Immature natural killer cell (primary cell): ENCODE results near the gene SYNRG. TPM values are rescaled to one million over a fixed set of nuclear protein-coding genes. Genes with fewer than 3 reads are reported as not detected.

ENCODE experiments used
- DNase-seq, 3 donors: peaks; one replicate each; pipeline ENCODE4 v3.0.0; 2022; ENCODE audit warnings: mixed read lengths in 1 of 3
- H3K27ac Mint-ChIP-seq, 6 donors: one replicate each; pipeline ENCODE4 v1.8.0; 2020; ENCODE audit warnings: mixed read lengths in 6 of 6, mild to moderate bottlenecking in 5 of 6, inconsistent platforms in 4 of 6, moderate library complexity in 3 of 6
- H3K27me3 Mint-ChIP-seq, 3 donors: one replicate each; pipeline ENCODE4 v1.8.0; 2020 to 2021; ENCODE audit warnings: low read depth in 3 of 3, mild to moderate bottlenecking in 3 of 3, mixed read lengths in 3 of 3, moderate library complexity in 3 of 3, inconsistent platforms in 1 of 3
- H3K36me3 Mint-ChIP-seq, 3 donors: one replicate each; pipeline ENCODE4 v1.8.0; 2020; ENCODE audit warnings: mixed read lengths in 3 of 3, inconsistent platforms in 2 of 3, mild to moderate bottlenecking in 2 of 3
- H3K4me1 Mint-ChIP-seq, 2 donors: one replicate each; pipeline ENCODE4 v1.8.0; 2020; ENCODE audit warnings: inconsistent platforms in 2 of 2, mild to moderate bottlenecking in 2 of 2, mixed read lengths in 2 of 2, moderate library complexity in 1 of 2
- H3K4me3 Mint-ChIP-seq, 5 donors: one replicate each; pipeline ENCODE4 v1.8.0; 2020; ENCODE audit warnings: mild to moderate bottlenecking in 5 of 5, mixed read lengths in 5 of 5, inconsistent platforms in 3 of 5, moderate library complexity in 3 of 5
- H3K9me3 Mint-ChIP-seq, 6 donors: one replicate each; pipeline ENCODE4 v1.8.0; 2020; ENCODE audit warnings: mild to moderate bottlenecking in 6 of 6, mixed read lengths in 6 of 6, inconsistent platforms in 4 of 6, moderate library complexity in 3 of 6
- polyA plus RNA-seq, 3 donors: library from polyadenylated mRNA; unstranded; fragments of 300-500 nt; fragmentation: Illumina TruSeq; gene quantifications; one replicate each; pipeline ENCODE4 v1.2.3, GENCODE V29; 2021

Gene SYNRG
- polyA plus RNA-seq, 3 donors from 2014 or later, result 32.8 to 118 (median 58.7) TPM

DNA sequence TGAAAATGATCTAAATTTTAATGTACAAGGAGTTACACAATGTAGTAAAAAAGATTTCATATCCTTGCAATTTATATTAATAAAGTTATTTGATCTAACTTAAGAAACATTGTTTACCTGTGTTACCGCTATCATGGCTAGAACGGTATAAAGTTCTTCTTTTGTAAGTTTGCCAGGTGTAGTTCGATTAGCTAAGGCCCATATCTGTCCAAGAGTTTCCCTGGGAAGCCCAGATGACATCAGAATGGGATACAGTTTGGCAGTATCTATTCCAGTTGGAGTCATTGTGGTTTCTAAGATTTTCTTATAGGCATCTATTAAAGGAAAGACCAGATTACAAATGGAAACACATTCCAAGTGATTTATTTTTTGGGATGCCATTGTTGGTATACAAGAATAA, 37.5 kb downstream of the SYNRG start:
- Mint-ChIP-seq H3K9me3 (no peaks in the 10 kb centered on the region), H3K36me3 (peaks cover 34 to 54% (median 41%) of the 10 kb centered on the region in 3 donors)

DNA sequence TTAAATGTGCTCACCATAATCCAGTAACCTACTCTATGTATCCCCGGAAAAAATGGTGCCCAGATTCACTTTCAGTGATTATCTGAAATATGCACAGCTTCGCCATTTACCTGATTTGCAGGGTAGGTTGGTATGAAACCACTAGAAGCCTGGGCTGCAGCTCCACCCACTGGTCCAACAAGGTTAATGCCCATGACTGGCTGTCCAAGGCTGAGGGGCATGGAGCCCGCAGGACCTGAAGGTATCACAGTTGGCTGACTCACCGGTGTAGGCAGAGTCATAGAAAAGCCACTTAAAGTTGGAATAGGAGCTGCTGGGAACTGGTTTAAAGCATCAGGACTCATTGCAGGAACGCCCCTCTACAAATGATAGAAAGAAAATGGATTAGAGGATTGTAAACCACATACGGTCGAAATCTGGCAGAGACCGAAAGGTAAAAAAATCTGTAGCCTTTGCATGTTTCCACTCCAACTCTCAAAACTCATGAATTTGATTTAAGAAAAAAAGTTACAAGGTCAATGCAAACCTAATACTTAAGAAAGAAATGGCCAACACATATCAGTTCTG, 38.6 kb downstream of the SYNRG start:
- H3K36me3 Mint-ChIP-seq, result peaks cover 35 to 53% (median 43%) of the 10 kb centered on the region in 3 donors
- DNase-seq, result peak in 1 of 3 donors; percentile 2
- peaks cover 0 to 2% (median 0%) of the 10 kb centered on the region in 3 donors for H3K27me3 Mint-ChIP-seq
- no peak overlapping the region for H3K27ac Mint-ChIP-seq
- no peak overlapping the region for H3K4me3 Mint-ChIP-seq
- H3K9me3 Mint-ChIP-seq, result no peaks in the 10 kb centered on the region
- H3K4me1 Mint-ChIP-seq, result peaks cover 5 to 30% of the 10 kb centered on the region in 2 donors

More for the DNA sequence above, 37.5 kb downstream of the SYNRG start:
- H3K27me3 Mint-ChIP-seq, result peaks cover 0 to 2% (median 0%) of the 10 kb centered on the region in 3 donors
- H3K4me1 Mint-ChIP-seq, result peaks cover 5 to 29% of the 10 kb centered on the region in 2 donors
- DNase-seq, result no peak
- H3K27ac Mint-ChIP-seq, result peak overlapping the region in 1 of 6 donors; percentile 53
- H3K4me3 Mint-ChIP-seq, result no peak overlapping the region

DNA sequence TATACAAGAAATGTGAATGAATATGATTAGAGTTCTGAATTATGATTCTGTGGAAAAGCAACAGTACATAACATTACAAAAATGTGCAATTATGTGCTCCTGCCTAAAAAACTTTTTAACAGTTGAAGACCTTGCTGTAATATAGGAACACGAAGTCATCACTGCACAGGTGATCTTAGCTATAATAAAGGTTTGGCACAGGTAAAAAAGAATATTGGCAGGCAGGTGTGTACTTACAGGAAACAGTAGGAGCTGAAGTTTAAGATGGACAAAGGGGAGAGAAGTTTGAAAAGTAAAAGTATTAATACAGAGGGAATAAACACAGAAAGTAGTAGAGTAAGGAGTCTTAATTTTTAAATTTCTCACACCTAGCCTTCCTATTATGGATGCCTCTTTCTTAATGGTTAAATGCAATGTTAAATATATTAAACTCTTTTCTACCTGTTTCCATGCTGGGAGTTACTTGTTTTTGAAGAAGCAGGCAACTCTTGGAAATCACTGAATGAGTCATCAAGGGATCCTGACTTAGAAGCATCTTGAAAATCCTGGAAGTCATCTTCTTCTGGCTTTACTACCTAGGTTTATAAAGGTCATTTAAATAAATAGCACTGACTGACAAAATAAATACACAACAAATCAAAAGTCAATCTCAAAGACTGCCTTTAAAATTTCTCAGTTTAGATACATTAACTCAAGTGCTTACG, 40.7 kb downstream of the SYNRG start:
- no peak overlapping the region for H3K4me3 Mint-ChIP-seq
- no peaks in the 10 kb centered on the region for H3K9me3 Mint-ChIP-seq
- H3K36me3 Mint-ChIP-seq, result peaks cover 27 to 52% (median 36%) of the 10 kb centered on the region in 3 donors
- peaks cover 3 to 24% of the 10 kb centered on the region in 2 donors for H3K4me1 Mint-ChIP-seq
- H3K27ac Mint-ChIP-seq, result peak overlapping the region in 2 of 6 donors; percentile 16 to 83
- H3K27me3 Mint-ChIP-seq, result peaks cover 0 to 2% (median 0%) of the 10 kb centered on the region in 3 donors
- no peak for DNase-seq

DNA sequence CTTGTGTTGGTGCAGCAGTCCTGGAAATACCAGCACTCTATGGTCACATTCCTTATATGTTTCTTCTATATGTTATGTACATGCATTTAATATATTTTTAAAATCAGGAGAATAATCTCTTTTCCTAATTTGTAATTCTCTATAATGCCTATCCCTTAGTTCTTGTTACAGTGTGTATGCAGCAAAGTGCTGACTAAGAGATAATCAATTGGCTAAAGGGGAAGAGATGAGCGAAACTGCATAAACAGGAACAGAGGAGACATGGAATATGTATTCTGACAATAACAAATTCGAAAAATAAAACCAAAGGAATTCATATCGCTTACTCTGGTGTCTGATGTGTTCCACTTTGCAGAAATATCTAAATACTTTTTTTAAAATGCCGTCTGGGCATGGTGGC, 41.7 kb downstream of the SYNRG start:
- Mint-ChIP-seq H3K27me3 (no peaks in the 10 kb centered on the region), H3K9me3 (no peaks in the 10 kb centered on the region), H3K27ac (no peak overlapping the region), H3K4me3 (no peak overlapping the region), H3K36me3 (peaks cover 27 to 47% (median 32%) of the 10 kb centered on the region in 3 donors), H3K4me1 (peaks cover 3 to 20% of the 10 kb centered on the region in 2 donors)
- DNase-seq, result no peak

DNA sequence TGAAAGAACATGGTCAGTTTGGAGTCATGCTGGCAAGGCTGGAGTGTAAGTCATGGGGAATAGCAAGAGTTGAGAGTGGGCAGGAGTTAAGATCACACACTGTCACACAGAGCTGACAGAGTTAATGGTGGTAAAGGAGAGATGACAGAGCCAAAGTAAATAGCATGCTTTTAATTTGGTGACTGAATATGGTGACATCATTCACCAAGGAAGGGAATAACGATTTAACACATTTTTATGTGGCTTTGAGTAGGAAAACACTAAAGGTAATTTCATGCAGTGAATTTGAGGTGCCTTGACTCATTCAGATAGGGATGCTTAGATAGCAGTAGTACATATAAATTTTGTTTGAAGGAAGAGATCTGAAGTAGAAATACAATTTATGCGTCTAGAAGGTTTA, 42.1 kb downstream of the SYNRG start:
- H3K27me3 Mint-ChIP-seq, result no peaks in the 10 kb centered on the region
- no peak overlapping the region for H3K4me3 Mint-ChIP-seq
- H3K9me3 Mint-ChIP-seq, result no peaks in the 10 kb centered on the region
- DNase-seq, result no peak
- peaks cover 27 to 48% (median 29%) of the 10 kb centered on the region in 3 donors for H3K36me3 Mint-ChIP-seq
- H3K27ac Mint-ChIP-seq, result peak overlapping the region in 2 of 6 donors; percentile 10 to 40
- peaks cover 3 to 22% of the 10 kb centered on the region in 2 donors for H3K4me1 Mint-ChIP-seq

DNA sequence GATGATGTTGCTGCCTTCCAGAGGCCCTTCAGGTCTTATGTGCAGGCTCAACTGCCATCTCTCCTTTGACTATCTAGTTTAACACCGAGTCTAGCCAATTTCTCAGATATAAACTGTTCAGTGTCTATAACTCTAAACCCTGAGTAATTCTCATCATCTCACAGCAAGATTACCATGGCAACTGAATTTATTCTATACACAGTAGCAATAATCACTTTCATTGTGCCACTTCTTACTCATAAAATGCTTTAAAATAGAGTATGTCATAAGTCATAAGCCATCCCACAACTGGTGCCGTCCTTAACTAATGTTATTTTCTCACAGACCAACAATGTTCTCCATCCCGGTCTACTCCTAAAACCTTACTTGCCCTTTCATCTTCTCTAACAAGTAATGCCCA, 45.0 kb downstream of the SYNRG start:
- no peaks in the 10 kb centered on the region for H3K27me3 Mint-ChIP-seq
- H3K9me3 Mint-ChIP-seq, result no peaks in the 10 kb centered on the region
- peak overlapping the region in 3 of 6 donors; percentile 36 to 88 (median 67) for H3K27ac Mint-ChIP-seq
- DNase-seq, result no peak
- H3K4me1 Mint-ChIP-seq, result peaks cover 3 to 25% of the 10 kb centered on the region in 2 donors
- H3K4me3 Mint-ChIP-seq, result no peak overlapping the region
- H3K36me3 Mint-ChIP-seq, result peaks cover 22 to 52% (median 29%) of the 10 kb centered on the region in 3 donors

DNA sequence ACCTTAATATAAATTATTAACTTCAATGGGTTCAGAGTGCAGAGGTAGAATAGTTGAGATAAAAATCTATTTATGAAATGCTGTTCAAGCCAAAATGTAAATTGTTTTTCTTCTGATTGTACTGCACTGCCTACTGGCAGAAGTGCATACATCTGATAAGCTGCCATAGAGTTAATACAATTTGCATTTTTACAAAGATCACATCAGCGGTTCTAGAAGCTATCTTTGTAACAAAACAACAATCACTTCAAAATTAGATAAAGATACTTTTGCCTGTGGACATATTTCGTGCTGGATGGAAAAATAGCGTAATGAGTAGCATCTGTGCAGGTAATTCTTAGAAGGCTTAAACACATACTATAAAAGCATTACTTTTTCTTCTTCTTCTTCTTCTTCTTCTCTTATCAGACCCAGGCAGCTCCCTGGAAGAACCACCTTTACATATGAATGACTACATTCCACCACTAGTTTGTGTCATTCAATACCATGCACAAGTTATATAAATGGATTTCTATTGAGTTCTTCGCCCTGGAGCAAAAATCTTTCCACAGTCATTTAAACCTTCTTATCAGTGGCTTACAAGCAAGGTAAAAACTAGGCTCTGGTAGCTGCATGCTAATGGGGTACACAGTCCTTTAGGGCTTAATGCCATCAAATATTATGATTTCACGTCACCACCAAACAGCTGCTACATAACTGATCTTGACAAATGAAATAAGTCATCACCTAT, 47.0 kb downstream of the SYNRG start:
- Mint-ChIP-seq H3K4me3 (no peak overlapping the region), H3K4me1 (peaks cover 3 to 24% of the 10 kb centered on the region in 2 donors), H3K36me3 (peaks cover 17 to 47% (median 32%) of the 10 kb centered on the region in 3 donors), H3K27me3 (no peaks in the 10 kb centered on the region), H3K27ac (peak overlapping the region in 3 of 6 donors; percentile 6 to 25 (median 6)), H3K9me3 (no peaks in the 10 kb centered on the region)
- DNase-seq, result no peak

DNA sequence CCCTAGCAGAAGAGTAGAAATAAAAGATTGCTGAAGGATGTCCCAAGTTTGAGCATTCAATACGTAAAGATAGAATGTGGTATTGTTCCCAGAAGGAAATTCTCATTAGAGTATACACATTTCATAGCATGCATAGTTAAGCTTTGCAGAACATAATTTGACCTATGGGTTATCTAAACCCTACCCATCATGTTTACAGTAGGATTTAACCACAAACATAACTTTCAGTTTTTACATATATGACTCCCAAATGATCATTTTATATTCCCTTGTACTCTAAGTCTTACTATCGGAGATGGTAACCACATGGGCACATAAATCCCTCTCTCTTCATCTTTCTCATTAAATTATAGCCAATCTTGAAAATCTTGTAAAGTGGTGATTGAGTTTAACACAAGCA, 50.9 kb downstream of the SYNRG start:
- Mint-ChIP-seq H3K36me3 (peaks cover 7 to 35% (median 24%) of the 10 kb centered on the region in 3 donors), H3K27ac (peak overlapping the region in 3 of 6 donors; percentile 2 to 40 (median 22)), H3K9me3 (no peaks in the 10 kb centered on the region), H3K4me1 (peaks cover under 1 to 23% of the 10 kb centered on the region in 2 donors), H3K4me3 (no peak overlapping the region), H3K27me3 (no peaks in the 10 kb centered on the region)
- DNase-seq, result no peak

DNA sequence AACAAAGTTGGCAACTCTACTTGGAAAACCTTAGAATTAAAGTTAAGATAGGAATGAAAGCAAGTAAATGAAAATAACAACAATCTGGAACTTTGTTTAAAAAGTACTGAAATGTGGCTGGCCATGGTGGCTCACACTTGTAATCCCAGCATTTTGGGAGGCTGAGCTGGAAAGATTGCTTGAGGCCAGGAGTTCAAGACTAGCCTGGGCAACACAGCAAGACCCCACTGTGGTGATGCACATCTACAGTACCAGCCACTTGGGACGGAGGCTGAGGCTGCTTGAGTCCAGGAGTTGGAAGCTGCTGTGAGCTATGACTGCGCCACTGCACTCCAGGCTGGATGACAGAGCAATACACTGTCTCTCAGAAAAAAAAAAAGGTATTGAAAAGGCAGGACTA, 51.7 kb downstream of the SYNRG start:
- Mint-ChIP-seq H3K36me3 (peaks cover 7 to 40% (median 29%) of the 10 kb centered on the region in 3 donors), H3K4me1 (peaks cover 8 to 29% of the 10 kb centered on the region in 2 donors), H3K27ac (peak overlapping the region in 1 of 6 donors; percentile 40)

DNA sequence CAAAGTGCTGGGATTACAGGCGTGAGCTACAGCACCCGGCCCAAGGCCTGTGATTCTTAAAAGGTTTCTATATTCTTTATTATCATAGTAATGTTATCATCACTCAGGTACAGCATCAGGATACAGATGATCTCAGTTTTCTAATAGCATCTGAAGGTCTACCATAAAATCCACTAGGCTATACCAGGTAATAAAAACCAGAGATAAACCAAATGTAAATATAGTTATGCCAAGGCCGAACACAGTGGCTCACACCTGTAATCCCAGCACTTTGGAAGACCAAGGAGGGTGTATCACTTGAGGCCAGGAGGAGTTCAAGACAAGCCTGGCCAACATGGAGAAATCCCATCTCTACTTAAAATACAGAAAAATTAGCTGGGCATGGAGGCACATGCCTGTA, 53.8 kb downstream of the SYNRG start:
- Mint-ChIP-seq H3K27me3 (no peaks in the 10 kb centered on the region), H3K27ac (no peak overlapping the region), H3K4me3 (no peak overlapping the region), H3K9me3 (no peaks in the 10 kb centered on the region), H3K36me3 (peaks cover 7 to 32% (median 25%) of the 10 kb centered on the region in 3 donors), H3K4me1 (peaks cover 29 to 43% of the 10 kb centered on the region in 2 donors)
- DNase-seq, result no peak

More for the DNA sequence above, 51.7 kb downstream of the SYNRG start:
- Mint-ChIP-seq H3K4me3 (no peak overlapping the region), H3K9me3 (no peaks in the 10 kb centered on the region), H3K27me3 (no peaks in the 10 kb centered on the region)
- DNase-seq, result no peak

DNA sequence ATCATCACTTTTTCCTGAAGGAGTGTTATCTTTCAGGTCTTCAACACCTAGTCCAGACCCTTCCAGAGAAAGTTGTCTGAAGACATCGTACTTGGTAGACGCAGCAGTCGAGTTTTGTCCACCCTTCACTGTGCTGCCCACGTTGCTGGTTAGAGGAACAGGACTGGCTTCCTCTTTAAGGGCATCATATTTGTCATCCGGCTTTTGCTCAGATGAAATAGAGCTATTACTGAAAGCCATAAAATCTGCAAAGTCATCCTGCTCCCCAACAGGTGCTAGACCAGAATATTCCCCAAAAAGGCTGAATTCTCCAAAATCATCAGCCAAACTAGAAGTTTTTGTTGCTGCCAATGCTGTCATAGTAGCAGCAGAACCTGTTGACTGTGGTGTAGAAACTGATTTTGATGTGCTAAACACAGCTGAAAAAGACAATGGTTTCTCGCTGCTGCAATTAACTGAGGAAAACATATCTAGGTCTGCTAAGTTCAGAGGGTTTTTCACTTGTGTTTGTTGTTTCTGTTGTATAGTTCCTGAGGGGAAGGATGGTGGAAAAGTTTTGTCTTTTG, 55.7 kb downstream of the SYNRG start:
- DNase-seq, result no peak
- H3K4me3 Mint-ChIP-seq, result no peak overlapping the region
- no peaks in the 10 kb centered on the region for H3K9me3 Mint-ChIP-seq
- H3K27ac Mint-ChIP-seq, result peak overlapping the region; percentile 19 to 62 (median 44)
- H3K27me3 Mint-ChIP-seq, result no peaks in the 10 kb centered on the region
- H3K36me3 Mint-ChIP-seq, result peaks cover 2 to 33% (median 19%) of the 10 kb centered on the region in 3 donors
- H3K4me1 Mint-ChIP-seq, result peaks cover 34 to 57% of the 10 kb centered on the region in 2 donors

DNA sequence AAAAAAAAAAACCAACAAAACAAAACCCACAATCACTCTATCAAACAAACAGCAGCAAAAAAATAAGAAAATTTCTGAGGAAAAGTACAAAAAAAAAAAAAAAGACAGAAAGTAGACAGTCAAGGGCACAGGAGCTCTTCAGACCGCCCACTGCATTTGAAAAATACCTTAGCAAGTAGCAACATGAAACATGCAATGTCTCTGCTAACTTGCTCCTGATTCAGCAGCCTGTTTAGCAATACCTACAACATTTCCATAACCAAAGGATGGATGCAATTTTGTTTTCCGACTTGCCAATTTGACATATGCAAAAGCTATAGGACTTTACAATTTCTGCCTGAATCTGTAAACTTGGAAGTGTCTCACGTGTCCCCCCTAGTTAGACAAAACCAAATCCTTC, 57.4 kb downstream of the SYNRG start:
- no peaks in the 10 kb centered on the region for H3K27me3 Mint-ChIP-seq
- DNase-seq, result no peak
- no peaks in the 10 kb centered on the region for H3K9me3 Mint-ChIP-seq
- peaks cover 0 to 21% (median 10%) of the 10 kb centered on the region in 3 donors for H3K36me3 Mint-ChIP-seq
- peaks cover 38 to 69% of the 10 kb centered on the region in 2 donors for H3K4me1 Mint-ChIP-seq
- no peak overlapping the region for H3K4me3 Mint-ChIP-seq
- H3K27ac Mint-ChIP-seq, result peak overlapping the region in 5 of 6 donors; percentile 39 to 78 (median 66)

DNA sequence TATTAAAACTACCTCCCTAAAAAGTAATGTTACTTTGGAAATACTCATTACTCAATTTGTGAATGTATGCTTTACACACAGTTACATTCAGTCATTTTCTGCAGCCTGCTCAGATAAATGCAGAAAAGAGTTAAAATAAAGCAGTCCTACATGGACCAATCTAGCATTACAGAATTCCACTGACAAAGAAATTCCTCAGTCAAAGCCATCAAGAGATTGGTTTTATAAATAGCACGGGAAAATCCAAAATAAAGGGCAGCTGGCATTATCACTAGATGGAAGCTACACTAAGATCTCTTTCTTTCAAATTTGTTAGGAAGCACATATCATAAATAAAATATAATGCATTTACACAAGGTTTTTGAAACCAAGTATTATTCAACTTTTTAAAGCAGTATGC, 61.2 kb downstream of the SYNRG start:
- Mint-ChIP-seq H3K4me3 (no peak overlapping the region), H3K36me3 (peaks cover 0 to 14% (median 3%) of the 10 kb centered on the region in 3 donors), H3K27ac (peak overlapping the region in 2 of 6 donors; percentile 19 to 32), H3K27me3 (no peaks in the 10 kb centered on the region), H3K9me3 (no peaks in the 10 kb centered on the region), H3K4me1 (peaks cover 39 to 75% of the 10 kb centered on the region in 2 donors)
- no peak for DNase-seq
